Limb (tissue), 2 donors: ENCODE results near the gene PLA2G15.

Experiments used
- DNase-seq, 2 donors: peaks; one replicate each; pipeline ENCODE4 v3.0.0-alpha.2; 2016; ENCODE audit errors: extremely low spot score in 2 of 2

Gene PLA2G15

GRCh38 chr16:68298312-68298711 is 53.1 kb downstream of the PLA2G15 start:
- no peak for DNase-seq

- DNase-seq = peak in 1 of 2 donors; percentile 38
These were observed 53.9 kb downstream of the PLA2G15 start for GRCh38 chr16:68298907-68299561.

- DNase-seq = no peak
These were observed 54.6 kb downstream of the PLA2G15 start for GRCh38 chr16:68299571-68300453.

GRCh38 chr16:68300734-68301459 is 55.7 kb downstream of the PLA2G15 start:
- no peak for DNase-seq

DNA sequence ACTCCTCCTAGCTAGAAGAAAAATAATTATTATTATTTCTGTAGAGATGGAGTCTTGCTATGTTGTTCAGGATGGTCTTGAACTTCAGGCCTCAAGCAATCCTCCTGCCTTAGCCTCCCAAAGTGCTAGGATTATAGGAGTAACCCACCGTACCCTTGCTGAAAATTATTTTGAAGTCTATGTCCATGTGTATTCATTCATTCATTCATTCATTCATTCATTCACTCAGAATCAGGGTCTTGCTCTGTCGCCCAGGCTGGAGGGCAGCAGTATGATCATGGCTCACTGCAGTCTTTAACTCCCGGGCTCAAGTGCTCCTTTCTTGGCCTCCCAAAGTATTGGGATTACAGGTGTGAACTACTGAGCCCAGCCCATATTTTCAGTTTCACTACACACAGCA is 61.5 kb downstream of the PLA2G15 start:
- DNase-seq = no peak

GRCh38 chr16:68309799-68310198 is 64.6 kb downstream of the PLA2G15 start:
- no peak for DNase-seq

DNA sequence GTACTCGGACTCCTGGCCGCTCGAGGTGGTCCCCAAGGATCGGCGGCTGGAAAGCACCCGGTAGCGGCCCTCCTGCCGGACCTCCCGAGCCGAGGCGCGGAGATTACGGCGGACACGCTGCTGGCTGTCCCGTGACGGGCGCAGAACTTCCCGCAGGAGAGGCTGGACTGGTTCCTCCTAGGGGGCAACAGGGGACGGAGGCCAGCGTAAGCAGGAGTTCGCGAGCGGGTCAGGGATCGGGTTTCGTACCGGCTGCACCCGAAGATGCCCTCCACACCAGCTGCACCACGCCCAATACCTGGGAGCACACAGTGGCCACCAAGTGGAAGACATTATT is 65.2 kb downstream of the PLA2G15 start:
- DNase-seq = no peak
